CD4-positive, alpha-beta T cell treated with Interleukin-10 for 1 hour (primary cell): ENCODE results near the gene FBXO11.
"Not testable (repeated sequence)": the region's sequence is repeated elsewhere in the genome, so short reads cannot be mapped to it uniquely, and the experiment has no call there.

Source experiments
- DNase-seq: peaks from one replicate; pipeline ENCODE4 v3.0.0-alpha.2; 2020

FBXO11 gene

GRCh38 chr2:47897883-47898731 is 8.2 kb downstream of the FBXO11 start:
- DNase-seq: no peak

GRCh38 chr2:47897191-47897882 is 9.0 kb downstream of the FBXO11 start:
- DNase-seq: not testable (repeated sequence)

- no peak for DNase-seq
Measured at GRCh38 chr2:47896450-47896968, 9.8 kb downstream of the FBXO11 start.

- no peak for DNase-seq
Measured at GRCh38 chr2:47893771-47894170, 12.5 kb downstream of the FBXO11 start.

GRCh38 chr2:47892338-47892730 is 14.0 kb downstream of the FBXO11 start:
- no peak for DNase-seq

- no peak for DNase-seq
Measured at GRCh38 chr2:47891369-47892337, 14.6 kb downstream of the FBXO11 start.

- no peak for DNase-seq
Measured at GRCh38 chr2:47890711-47891368, 15.5 kb downstream of the FBXO11 start.

GRCh38 chr2:47888581-47889280 is 17.6 kb downstream of the FBXO11 start:
- peak; percentile 73 for DNase-seq

- DNase-seq: no peak
Measured at GRCh38 chr2:47876912-47877311, 29.4 kb downstream of the FBXO11 start.

GRCh38 chr2:47872941-47873340 is 33.4 kb downstream of the FBXO11 start:
- DNase-seq: no peak

GRCh38 chr2:47870641-47871540 is 35.4 kb downstream of the FBXO11 start:
- no peak for DNase-seq

- no peak for DNase-seq
Measured at GRCh38 chr2:47869859-47870595, 36.3 kb downstream of the FBXO11 start.

- DNase-seq: no peak
Measured at GRCh38 chr2:47868611-47869352, 37.5 kb downstream of the FBXO11 start.

GRCh38 chr2:47867205-47867604 is 39.1 kb downstream of the FBXO11 start:
- DNase-seq: no peak

GRCh38 chr2:47864566-47864965 is 41.7 kb downstream of the FBXO11 start:
- no peak for DNase-seq

GRCh38 chr2:47862949-47863348 is 43.3 kb downstream of the FBXO11 start:
- DNase-seq: no peak

GRCh38 chr2:47853067-47853777 is 53.1 kb downstream of the FBXO11 start:
- DNase-seq: not testable (repeated sequence)

- DNase-seq: no peak
Measured at GRCh38 chr2:47850198-47850597, 56.1 kb downstream of the FBXO11 start.
